ENCODE results near the gene KPNA5.

KPNA5 gene

DNA sequence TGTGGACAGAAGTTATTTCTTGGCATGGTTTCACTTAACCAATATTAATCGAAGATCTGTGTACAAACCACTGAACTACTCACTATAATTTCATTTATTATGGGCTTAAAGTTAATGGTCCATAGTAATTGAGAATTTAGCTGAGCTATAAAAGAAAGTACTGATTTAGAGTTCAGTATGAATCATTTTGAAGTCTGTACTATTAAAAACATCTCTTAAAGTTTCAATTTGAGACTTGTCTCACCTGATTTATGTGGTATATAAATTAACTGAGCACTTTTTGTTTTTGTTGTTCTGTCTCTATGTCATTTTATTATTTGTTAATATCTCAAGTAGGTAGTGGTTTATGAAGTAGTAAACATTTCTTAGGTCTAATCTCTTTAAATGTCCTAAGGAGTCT, 24.9 kb downstream of the KPNA5 start:
- Histone ChIP-seq H4K20me1 (ENCODE audit: insufficient read depth) (no peaks in the 10 kb centered on the region), H3K9ac (no peak overlapping the region), H3K79me2 (ENCODE audit: insufficient read depth, low read depth) (no peaks in the 10 kb centered on the region), H3K4me2 (no peak overlapping the region), H3K27ac (no peak overlapping the region), H3K4me1 (ENCODE audit: low read depth, poor library complexity, severe bottlenecking) (no peaks in the 10 kb centered on the region), H3K36me3 (ENCODE audit: insufficient read depth) (no peaks in the 10 kb centered on the region), H2AFZ (ENCODE audit: low read depth) (no peak overlapping the region), H3K27me3 (ENCODE audit: insufficient read depth, low read depth) (no peaks in the 10 kb centered on the region), H3K4me3 (IDR thresholded peaks at IDR 0.05; ENCODE audit: insufficient read depth, low read depth, low read length) (no peak overlapping the region)
- TF ChIP-seq, protein P1, sequence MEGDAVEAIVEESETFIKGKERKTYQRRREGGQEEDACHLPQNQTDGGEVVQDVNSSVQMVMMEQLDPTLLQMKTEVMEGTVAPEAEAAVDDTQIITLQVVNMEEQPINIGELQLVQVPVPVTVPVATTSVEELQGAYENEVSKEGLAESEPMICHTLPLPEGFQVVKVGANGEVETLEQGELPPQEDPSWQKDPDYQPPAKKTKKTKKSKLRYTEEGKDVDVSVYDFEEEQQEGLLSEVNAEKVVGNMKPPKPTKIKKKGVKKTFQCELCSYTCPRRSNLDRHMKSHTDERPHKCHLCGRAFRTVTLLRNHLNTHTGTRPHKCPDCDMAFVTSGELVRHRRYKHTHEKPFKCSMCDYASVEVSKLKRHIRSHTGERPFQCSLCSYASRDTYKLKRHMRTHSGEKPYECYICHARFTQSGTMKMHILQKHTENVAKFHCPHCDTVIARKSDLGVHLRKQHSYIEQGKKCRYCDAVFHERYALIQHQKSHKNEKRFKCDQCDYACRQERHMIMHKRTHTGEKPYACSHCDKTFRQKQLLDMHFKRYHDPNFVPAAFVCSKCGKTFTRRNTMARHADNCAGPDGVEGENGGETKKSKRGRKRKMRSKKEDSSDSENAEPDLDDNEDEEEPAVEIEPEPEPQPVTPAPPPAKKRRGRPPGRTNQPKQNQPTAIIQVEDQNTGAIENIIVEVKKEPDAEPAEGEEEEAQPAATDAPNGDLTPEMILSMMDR (conservative IDR thresholded peaks at IDR 0.05; ENCODE audit: low read depth, low read length): no peak

DNA sequence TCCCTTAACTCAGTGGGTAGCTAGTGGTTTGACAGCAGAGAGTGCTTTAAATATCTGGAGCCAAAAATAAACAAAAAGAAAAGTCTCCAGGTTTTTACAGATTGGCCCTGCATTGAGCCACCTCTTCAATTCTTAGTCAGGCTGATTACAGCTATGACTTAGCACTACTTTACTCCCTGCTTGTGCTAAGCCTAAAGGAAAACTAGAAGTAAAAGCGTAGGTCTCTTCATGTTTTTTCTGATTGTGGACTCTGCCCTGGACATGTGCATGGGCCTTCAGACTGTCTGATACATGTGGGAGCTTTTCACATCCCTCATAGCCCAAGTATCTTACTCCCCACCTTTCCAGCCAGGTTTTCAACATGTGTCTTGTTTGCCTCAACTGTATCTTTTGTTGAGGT, 33.3 kb downstream of the KPNA5 start:
- H3K27me3 ChIP-seq (ENCODE audit: insufficient read depth, low read depth): no peaks in the 10 kb centered on the region
- no peaks in the 10 kb centered on the region for H3K79me2 ChIP-seq (ENCODE audit: insufficient read depth, low read depth)
- H4K20me1 ChIP-seq (ENCODE audit: insufficient read depth): no peaks in the 10 kb centered on the region
- H2AFZ ChIP-seq (ENCODE audit: low read depth): no peak overlapping the region
- no peak overlapping the region for H3K9ac ChIP-seq
- H3K4me3 ChIP-seq (IDR thresholded peaks at IDR 0.05; ENCODE audit: insufficient read depth, low read depth, low read length): no peak overlapping the region
- H3K4me2 ChIP-seq: no peak overlapping the region
- H3K27ac ChIP-seq: no peak overlapping the region
- TF ChIP-seq, protein P1 (conservative IDR thresholded peaks at IDR 0.05; ENCODE audit: low read depth, low read length): no peak
- H3K4me1 ChIP-seq (ENCODE audit: low read depth, poor library complexity, severe bottlenecking): no peaks in the 10 kb centered on the region
- H3K36me3 ChIP-seq (ENCODE audit: insufficient read depth): no peaks in the 10 kb centered on the region; the same call in 1 of the 2 replicates

DNA sequence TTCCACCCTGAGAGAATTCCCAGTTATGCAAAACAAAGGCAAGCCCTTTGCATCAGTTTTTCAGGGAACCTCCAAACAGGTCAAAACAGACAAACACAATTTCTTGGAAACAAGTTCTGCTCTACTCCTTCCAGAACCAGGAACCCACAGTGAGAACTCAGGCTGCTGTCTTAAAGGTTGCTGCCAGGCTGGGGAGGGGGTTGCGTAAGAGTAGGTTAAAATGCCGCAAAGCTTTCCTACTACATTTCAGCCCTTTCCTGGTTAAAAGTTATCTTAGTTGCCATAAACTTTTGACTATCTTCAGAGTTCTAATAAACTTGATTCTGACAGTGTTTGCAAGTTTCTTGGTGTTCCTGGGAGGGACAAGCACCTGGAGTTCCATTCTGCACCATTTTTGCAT, 33.8 kb downstream of the KPNA5 start:
- H3K36me3 ChIP-seq (ENCODE audit: insufficient read depth): no peaks in the 10 kb centered on the region; the same call in 1 of the 2 replicates
- TF ChIP-seq, protein P1 (conservative IDR thresholded peaks at IDR 0.05; ENCODE audit: low read depth, low read length): no peak

DNA sequence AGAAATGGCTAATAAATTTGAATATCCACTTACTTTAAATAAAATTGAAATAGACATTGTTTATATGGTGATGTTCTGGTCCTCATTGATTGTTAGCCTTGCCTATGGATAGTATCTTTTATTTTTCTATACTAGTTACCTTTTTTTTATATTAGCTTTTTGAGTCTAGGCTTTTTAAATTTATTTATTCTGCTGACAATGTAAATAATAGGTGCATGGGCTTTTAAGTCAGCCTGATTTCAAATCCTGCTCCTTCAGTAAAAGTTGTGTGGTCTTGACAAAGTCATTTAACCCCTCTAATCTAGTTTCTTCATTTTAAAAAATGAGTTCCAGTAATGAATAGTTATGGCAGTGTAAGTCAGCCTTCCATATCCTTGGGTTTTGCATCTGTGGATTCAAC, 45.9 kb downstream of the KPNA5 start:
- Histone ChIP-seq H3K4me3 (IDR thresholded peaks at IDR 0.05; ENCODE audit: insufficient read depth, low read depth, low read length) (no peak overlapping the region), H3K9ac (no peak overlapping the region), H3K4me2 (no peak overlapping the region), H3K36me3 (ENCODE audit: insufficient read depth) (no peaks in the 10 kb centered on the region), H3K27ac (no peak overlapping the region), H4K20me1 (ENCODE audit: insufficient read depth) (no peaks in the 10 kb centered on the region), H3K27me3 (ENCODE audit: insufficient read depth, low read depth) (no peaks in the 10 kb centered on the region), H3K4me1 (ENCODE audit: low read depth, poor library complexity, severe bottlenecking) (no peaks in the 10 kb centered on the region), H2AFZ (ENCODE audit: low read depth) (no peak overlapping the region), H3K79me2 (ENCODE audit: insufficient read depth, low read depth) (no peaks in the 10 kb centered on the region)
- TF ChIP-seq, protein P1 (conservative IDR thresholded peaks at IDR 0.05; ENCODE audit: low read depth, low read length): no peak

More for the DNA sequence above, 33.8 kb downstream of the KPNA5 start:
- no peak overlapping the region for H3K9ac ChIP-seq
- H3K4me2 ChIP-seq: no peak overlapping the region
- no peak overlapping the region for H3K4me3 ChIP-seq (IDR thresholded peaks at IDR 0.05; ENCODE audit: insufficient read depth, low read depth, low read length)
- no peaks in the 10 kb centered on the region for H4K20me1 ChIP-seq (ENCODE audit: insufficient read depth)
- H2AFZ ChIP-seq (ENCODE audit: low read depth): no peak overlapping the region
- no peak overlapping the region for H3K27ac ChIP-seq
- no peaks in the 10 kb centered on the region for H3K4me1 ChIP-seq (ENCODE audit: low read depth, poor library complexity, severe bottlenecking)
- H3K79me2 ChIP-seq (ENCODE audit: insufficient read depth, low read depth): no peaks in the 10 kb centered on the region
- no peaks in the 10 kb centered on the region for H3K27me3 ChIP-seq (ENCODE audit: insufficient read depth, low read depth)

Data from KMS-11 (cell line).